Measurements from ENCODE around the gene CDC20B.

DNA sequence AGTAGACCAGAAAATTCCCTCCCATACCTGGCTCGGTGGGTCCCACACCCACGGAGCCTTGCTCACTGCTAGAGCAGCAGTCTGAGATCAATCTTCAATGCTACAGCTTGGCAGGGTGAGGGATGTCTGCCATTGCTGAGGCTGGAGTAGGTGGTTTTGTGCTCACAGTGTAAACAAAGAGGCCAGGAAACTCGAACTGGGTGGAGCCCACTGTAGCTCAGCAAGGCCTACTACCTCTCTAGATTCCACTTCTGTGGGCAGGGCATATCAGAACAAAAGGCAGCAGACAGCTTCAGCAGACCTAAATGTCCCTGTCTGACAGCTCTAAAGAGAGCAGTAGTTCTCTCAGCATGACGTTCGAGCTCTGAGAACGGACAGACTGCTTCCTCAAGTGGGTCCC, 76.1 kb downstream of the CDC20B start:
- no peak for TF ChIP-seq POLR2AphosphoS5 (IDR thresholded peaks at IDR 0.05)
- no peak for TF ChIP-seq EP300 (IDR thresholded peaks at IDR 0.05)
- TF ChIP-seq, protein P1, sequence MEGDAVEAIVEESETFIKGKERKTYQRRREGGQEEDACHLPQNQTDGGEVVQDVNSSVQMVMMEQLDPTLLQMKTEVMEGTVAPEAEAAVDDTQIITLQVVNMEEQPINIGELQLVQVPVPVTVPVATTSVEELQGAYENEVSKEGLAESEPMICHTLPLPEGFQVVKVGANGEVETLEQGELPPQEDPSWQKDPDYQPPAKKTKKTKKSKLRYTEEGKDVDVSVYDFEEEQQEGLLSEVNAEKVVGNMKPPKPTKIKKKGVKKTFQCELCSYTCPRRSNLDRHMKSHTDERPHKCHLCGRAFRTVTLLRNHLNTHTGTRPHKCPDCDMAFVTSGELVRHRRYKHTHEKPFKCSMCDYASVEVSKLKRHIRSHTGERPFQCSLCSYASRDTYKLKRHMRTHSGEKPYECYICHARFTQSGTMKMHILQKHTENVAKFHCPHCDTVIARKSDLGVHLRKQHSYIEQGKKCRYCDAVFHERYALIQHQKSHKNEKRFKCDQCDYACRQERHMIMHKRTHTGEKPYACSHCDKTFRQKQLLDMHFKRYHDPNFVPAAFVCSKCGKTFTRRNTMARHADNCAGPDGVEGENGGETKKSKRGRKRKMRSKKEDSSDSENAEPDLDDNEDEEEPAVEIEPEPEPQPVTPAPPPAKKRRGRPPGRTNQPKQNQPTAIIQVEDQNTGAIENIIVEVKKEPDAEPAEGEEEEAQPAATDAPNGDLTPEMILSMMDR (IDR thresholded peaks at IDR 0.05) = no peak

All from sigmoid colon (tissue), 4 donors.